ENCODE data around the gene CX3CR1. TPM values are rescaled to one million over a fixed set of nuclear protein-coding genes. Genes with fewer than 3 reads are reported as not detected.
"Not testable (repeated sequence)": the region's sequence is repeated elsewhere in the genome, so short reads cannot be mapped to it uniquely, and the experiment has no call there.

Gene CX3CR1
- total RNA-seq, 1 donor from 2014 or later = not detected

- no peak overlapping the region for H3K27ac Mint-ChIP-seq
Observed at GRCh38 chr3:39234651-39235050, 45.2 kb downstream of the CX3CR1 start.

GRCh38 chr3:39232859-39233258, 47.0 kb downstream of the CX3CR1 start:
- Mint-ChIP-seq H3K27me3 (peaks cover 6% of the 10 kb centered on the region), H3K9me3 (ENCODE audit: low read depth) (peaks cover 7% of the 10 kb centered on the region), H3K36me3 (ENCODE audit: insufficient read depth) (no peaks in the 10 kb centered on the region), H3K27ac (no peak overlapping the region), H3K4me1 (ENCODE audit: low read depth) (peaks cover 5% of the 10 kb centered on the region), H3K4me3 (ENCODE audit: low read depth) (no peak overlapping the region)
- no peak for TF ChIP-seq CTCF (IDR thresholded peaks at IDR 0.05; ENCODE audit: unreplicated experiment)
- DNase-seq (ENCODE audit: low spot score, unreplicated experiment) = no peak

More at GRCh38 chr3:39234651-39235050, 45.2 kb downstream of the CX3CR1 start:
- no peak for DNase-seq (ENCODE audit: low spot score, unreplicated experiment)
- TF ChIP-seq CTCF (IDR thresholded peaks at IDR 0.05; ENCODE audit: unreplicated experiment) = no peak
- peaks cover 7% of the 10 kb centered on the region for H3K9me3 Mint-ChIP-seq (ENCODE audit: low read depth)
- peaks cover 5% of the 10 kb centered on the region for H3K4me1 Mint-ChIP-seq (ENCODE audit: low read depth)
- no peaks in the 10 kb centered on the region for H3K36me3 Mint-ChIP-seq (ENCODE audit: insufficient read depth)
- no peak overlapping the region for H3K4me3 Mint-ChIP-seq (ENCODE audit: low read depth)
- peaks cover 18% of the 10 kb centered on the region for H3K27me3 Mint-ChIP-seq

GRCh38 chr3:39230453-39230852, 49.4 kb downstream of the CX3CR1 start:
- no peak for DNase-seq (ENCODE audit: low spot score, unreplicated experiment)
- Mint-ChIP-seq H3K27me3 (peaks cover 3% of the 10 kb centered on the region), H3K4me3 (ENCODE audit: low read depth) (no peak overlapping the region), H3K4me1 (ENCODE audit: low read depth) (peaks cover 5% of the 10 kb centered on the region), H3K9me3 (ENCODE audit: low read depth) (peaks cover 7% of the 10 kb centered on the region), H3K27ac (no peak overlapping the region), H3K36me3 (ENCODE audit: insufficient read depth) (no peaks in the 10 kb centered on the region)
- TF ChIP-seq CTCF (IDR thresholded peaks at IDR 0.05; ENCODE audit: unreplicated experiment) = no peak

GRCh38 chr3:39228496-39228895, 51.3 kb downstream of the CX3CR1 start:
- no peaks in the 10 kb centered on the region for H3K36me3 Mint-ChIP-seq (ENCODE audit: insufficient read depth)
- peaks cover 5% of the 10 kb centered on the region for H3K4me1 Mint-ChIP-seq (ENCODE audit: low read depth)
- DNase-seq (ENCODE audit: low spot score, unreplicated experiment) = no peak
- no peak overlapping the region for H3K4me3 Mint-ChIP-seq (ENCODE audit: low read depth)
- H3K9me3 Mint-ChIP-seq (ENCODE audit: low read depth) = peaks cover 7% of the 10 kb centered on the region
- peaks cover 3% of the 10 kb centered on the region for H3K27me3 Mint-ChIP-seq
- no peak for TF ChIP-seq CTCF (IDR thresholded peaks at IDR 0.05; ENCODE audit: unreplicated experiment)
- H3K27ac Mint-ChIP-seq = no peak overlapping the region

- not testable (repeated sequence) for H3K9me3 Mint-ChIP-seq (ENCODE audit: low read depth); H3K4me1 Mint-ChIP-seq (ENCODE audit: low read depth); H3K4me3 Mint-ChIP-seq (ENCODE audit: low read depth); H3K27ac Mint-ChIP-seq; DNase-seq (ENCODE audit: low spot score, unreplicated experiment); H3K36me3 Mint-ChIP-seq (ENCODE audit: insufficient read depth); H3K27me3 Mint-ChIP-seq
Observed at GRCh38 chr3:39227596-39227995, 52.2 kb downstream of the CX3CR1 start.

- H3K4me1 Mint-ChIP-seq (ENCODE audit: low read depth) = no peaks in the 10 kb centered on the region
- no peaks in the 10 kb centered on the region for H3K27me3 Mint-ChIP-seq
- no peak for TF ChIP-seq CTCF (IDR thresholded peaks at IDR 0.05; ENCODE audit: unreplicated experiment)
- H3K36me3 Mint-ChIP-seq (ENCODE audit: insufficient read depth) = no peaks in the 10 kb centered on the region
- no peak for DNase-seq (ENCODE audit: low spot score, unreplicated experiment)
- H3K4me3 Mint-ChIP-seq (ENCODE audit: low read depth) = no peak overlapping the region
- H3K27ac Mint-ChIP-seq = no peak overlapping the region
- H3K9me3 Mint-ChIP-seq (ENCODE audit: low read depth) = peaks cover 7% of the 10 kb centered on the region
Observed at GRCh38 chr3:39226106-39226741, 53.6 kb downstream of the CX3CR1 start.
